WTC11 (cell line): Measurements from ENCODE around the gene SPDYA. TPM values are rescaled to one million over a fixed set of nuclear protein-coding genes. Genes with fewer than 3 reads are reported as not detected.

Source experiments
- ATAC-seq: fragments of 200-7000 bp; cut with Tn5 transposase; 2 replicates; pipeline ENCODE4 v1.10.0; 2021; ENCODE audit warnings: mild to moderate bottlenecking, moderate library complexity
- CTCF ChIA-PET: fragments of 300-600 bp; sonication (Branson Sonifier 250); formaldehyde crosslinking; loops from one replicate; lab custom pipeline; 2021; ENCODE audit warnings: antibody characterized with exemption; lab: Charles Lee
- POLR2A ChIA-PET: fragments of 350-600 bp; sonication (Branson Sonifier 250); formaldehyde crosslinking; loops from one replicate; lab custom pipeline; 2021; ENCODE audit warnings: antibody characterized with exemption; lab: Charles Lee
- DNase-seq: peaks from one replicate; pipeline ENCODE4 v3.0.0; 2021; ENCODE audit warnings: low spot score
- H3K27ac Mint-ChIP-seq: 2 replicates; pipeline ENCODE4 v1.8.0; 2021; ENCODE audit warnings: mixed read lengths
- H3K27me3 Mint-ChIP-seq: 2 replicates; pipeline ENCODE4 v1.8.0; 2021; ENCODE audit warnings: low read depth, mild to moderate bottlenecking, moderate library complexity, mixed read lengths
- H3K36me3 Mint-ChIP-seq: 2 replicates; pipeline ENCODE4 v1.8.0; 2021; ENCODE audit warnings: mixed read lengths
- H3K4me1 Mint-ChIP-seq: 2 replicates; pipeline ENCODE4 v1.8.0; 2022; ENCODE audit warnings: mixed read lengths
- H3K4me3 Mint-ChIP-seq: 2 replicates; pipeline ENCODE4 v1.8.0; 2021; ENCODE audit warnings: mild to moderate bottlenecking, moderate library complexity, mixed read lengths
- H3K9me3 Mint-ChIP-seq: 2 replicates; pipeline ENCODE4 v1.8.0; 2021; ENCODE audit warnings: mixed read lengths
- ATF6 ChIP-seq: sonication (generic); formaldehyde crosslinking; IDR thresholded peaks from 2 replicates; pipeline ENCODE4 v1.8.1; 2023; ENCODE audit warnings: mild to moderate bottlenecking, missing genetic modification reagents
- CREB1 ChIP-seq: sonication (generic); formaldehyde crosslinking; IDR thresholded peaks from 2 replicates; pipeline ENCODE4 v1.8.0; 2023; ENCODE audit warnings: mild to moderate bottlenecking, missing genetic modification reagents
- E2F4 ChIP-seq: sonication (generic); formaldehyde crosslinking; IDR thresholded peaks from 2 replicates; pipeline ENCODE4 v1.8.1; 2022; ENCODE audit warnings: low read depth, mild to moderate bottlenecking, moderate library complexity, missing genetic modification reagents, borderline replicate concordance
- NFATC4 ChIP-seq: fragments of 250-450 bp; sonication (Bioruptor Pico); IDR thresholded peaks from 2 replicates; pipeline ENCODE4 v1.9.0; 2021; ENCODE audit warnings: mild to moderate bottlenecking
- NFE2L1 ChIP-seq: sonication (generic); formaldehyde crosslinking; IDR thresholded peaks from 2 replicates; pipeline ENCODE4 v1.8.1; 2023; ENCODE audit warnings: missing genetic modification reagents
- PRRX2 ChIP-seq: fragments of 250-450 bp; sonication (Bioruptor Pico); IDR thresholded peaks from 2 replicates; pipeline ENCODE4 v1.8.0; 2021; ENCODE audit warnings: mild to moderate bottlenecking
- SMAD4 ChIP-seq: sonication (generic); formaldehyde crosslinking; IDR thresholded peaks from 2 replicates; pipeline ENCODE4 v1.8.0; 2022; ENCODE audit warnings: mild to moderate bottlenecking, missing genetic modification reagents
- ZBTB21 ChIP-seq: sonication (generic); formaldehyde crosslinking; IDR thresholded peaks from 2 replicates; pipeline ENCODE4 v1.8.1; 2023; ENCODE audit warnings: mild to moderate bottlenecking, missing genetic modification reagents, borderline replicate concordance
- ZNF138 ChIP-seq: sonication (generic); formaldehyde crosslinking; conservative IDR thresholded peaks from 2 replicates; pipeline ENCODE4 v1.8.1; 2022; ENCODE audit warnings: mild to moderate bottlenecking, moderate library complexity, missing genetic modification reagents
- ZNF232 ChIP-seq: sonication (generic); formaldehyde crosslinking; IDR thresholded peaks from 2 replicates; pipeline ENCODE4 v1.8.0; 2022; ENCODE audit warnings: mild to moderate bottlenecking, missing genetic modification reagents
- ZNF416 ChIP-seq: fragments of 250-450 bp; sonication (Bioruptor Pico); IDR thresholded peaks from 2 replicates; pipeline ENCODE4 v1.9.0; 2021; ENCODE audit warnings: mild to moderate bottlenecking, inconsistent platforms
- ZSCAN18 ChIP-seq: fragments of 250-450 bp; sonication (Bioruptor Pico); IDR thresholded peaks from 2 replicates; pipeline ENCODE4 v2.1.2; 2022; ENCODE audit warnings: mild to moderate bottlenecking, moderate library complexity
- total RNA-seq: library from RNA; stranded (reverse); gene quantifications from 3 replicates; pipeline ENCODE4 v1.2.3, GENCODE V29; 2021
- TF ChIP-seq, protein P1 (sequence below): fragments of 250-450 bp; sonication (Bioruptor Pico); IDR thresholded peaks from 2 replicates; pipeline ENCODE4 v1.9.0; 2021; ENCODE audit warnings: mild to moderate bottlenecking, borderline replicate concordance

Gene SPDYA
- total RNA-seq, 1 experiment from 2014 or later = 0.61 TPM

DNA sequence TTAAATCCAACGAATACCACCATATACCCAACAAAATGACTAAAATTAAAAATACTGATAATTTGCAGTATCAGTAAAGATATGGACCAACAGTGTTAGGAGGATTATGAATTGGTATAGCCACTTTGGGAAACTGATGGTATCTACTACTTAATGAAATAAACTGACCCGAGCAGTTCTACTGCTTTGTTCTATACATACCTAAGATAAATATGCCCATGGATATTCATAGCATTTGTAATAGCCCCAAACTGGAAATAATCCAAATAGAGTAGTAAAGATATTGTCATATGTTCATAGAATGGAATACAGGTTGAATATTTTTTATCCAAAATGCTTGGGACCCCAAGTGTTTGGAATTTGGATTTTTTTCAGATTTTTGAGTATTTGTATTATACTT is 38.3 kb upstream of the SPDYA start:
- no peak overlapping the region for H3K4me3 Mint-ChIP-seq
- CTCF ChIA-PET = no interaction called here
- peaks cover 14% of the 10 kb centered on the region for H3K4me1 Mint-ChIP-seq
- H3K9me3 Mint-ChIP-seq = no peaks in the 10 kb centered on the region
- TF ChIP-seq NFATC4 = no peak
- TF ChIP-seq ZBTB21 (CRISPR knock-in tag) = no peak
- TF ChIP-seq PRRX2 (CRISPR knock-in tag) = no peak
- TF ChIP-seq ATF6 (CRISPR knock-in tag) = no peak
- no peak for TF ChIP-seq ZNF232 (CRISPR knock-in tag)
- TF ChIP-seq SMAD4 = no peak
- no peak for TF ChIP-seq CREB1 (CRISPR knock-in tag)
- no peak for TF ChIP-seq ZNF138
- TF ChIP-seq E2F4 (CRISPR knock-in tag) = no peak
- ATAC-seq = no peak
- H3K27me3 Mint-ChIP-seq = no peaks in the 10 kb centered on the region
- H3K27ac Mint-ChIP-seq = no peak overlapping the region
- POLR2A ChIA-PET = no interaction called here
- peaks cover 8% of the 10 kb centered on the region for H3K36me3 Mint-ChIP-seq
- DNase-seq = no peak

GRCh38 chr2:28776471-28776870 is 34.2 kb upstream of the SPDYA start:
- no peak for ATAC-seq
- Mint-ChIP-seq H3K4me1 (no peaks in the 10 kb centered on the region), H3K4me3 (no peak overlapping the region), H3K27me3 (no peaks in the 10 kb centered on the region), H3K36me3 (peaks cover 36% of the 10 kb centered on the region), H3K9me3 (no peaks in the 10 kb centered on the region), H3K27ac (no peak overlapping the region)
- DNase-seq = no peak
- TF ChIP-seq NFE2L1 = no peak
- TF ChIP-seq, protein P1, sequence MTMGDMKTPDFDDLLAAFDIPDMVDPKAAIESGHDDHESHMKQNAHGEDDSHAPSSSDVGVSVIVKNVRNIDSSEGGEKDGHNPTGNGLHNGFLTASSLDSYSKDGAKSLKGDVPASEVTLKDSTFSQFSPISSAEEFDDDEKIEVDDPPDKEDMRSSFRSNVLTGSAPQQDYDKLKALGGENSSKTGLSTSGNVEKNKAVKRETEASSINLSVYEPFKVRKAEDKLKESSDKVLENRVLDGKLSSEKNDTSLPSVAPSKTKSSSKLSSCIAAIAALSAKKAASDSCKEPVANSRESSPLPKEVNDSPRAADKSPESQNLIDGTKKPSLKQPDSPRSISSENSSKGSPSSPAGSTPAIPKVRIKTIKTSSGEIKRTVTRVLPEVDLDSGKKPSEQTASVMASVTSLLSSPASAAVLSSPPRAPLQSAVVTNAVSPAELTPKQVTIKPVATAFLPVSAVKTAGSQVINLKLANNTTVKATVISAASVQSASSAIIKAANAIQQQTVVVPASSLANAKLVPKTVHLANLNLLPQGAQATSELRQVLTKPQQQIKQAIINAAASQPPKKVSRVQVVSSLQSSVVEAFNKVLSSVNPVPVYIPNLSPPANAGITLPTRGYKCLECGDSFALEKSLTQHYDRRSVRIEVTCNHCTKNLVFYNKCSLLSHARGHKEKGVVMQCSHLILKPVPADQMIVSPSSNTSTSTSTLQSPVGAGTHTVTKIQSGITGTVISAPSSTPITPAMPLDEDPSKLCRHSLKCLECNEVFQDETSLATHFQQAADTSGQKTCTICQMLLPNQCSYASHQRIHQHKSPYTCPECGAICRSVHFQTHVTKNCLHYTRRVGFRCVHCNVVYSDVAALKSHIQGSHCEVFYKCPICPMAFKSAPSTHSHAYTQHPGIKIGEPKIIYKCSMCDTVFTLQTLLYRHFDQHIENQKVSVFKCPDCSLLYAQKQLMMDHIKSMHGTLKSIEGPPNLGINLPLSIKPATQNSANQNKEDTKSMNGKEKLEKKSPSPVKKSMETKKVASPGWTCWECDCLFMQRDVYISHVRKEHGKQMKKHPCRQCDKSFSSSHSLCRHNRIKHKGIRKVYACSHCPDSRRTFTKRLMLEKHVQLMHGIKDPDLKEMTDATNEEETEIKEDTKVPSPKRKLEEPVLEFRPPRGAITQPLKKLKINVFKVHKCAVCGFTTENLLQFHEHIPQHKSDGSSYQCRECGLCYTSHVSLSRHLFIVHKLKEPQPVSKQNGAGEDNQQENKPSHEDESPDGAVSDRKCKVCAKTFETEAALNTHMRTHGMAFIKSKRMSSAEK (CRISPR knock-in tag) = no peak
- ChIA-PET POLR2A (no interaction called here), CTCF (interaction anchor here (2.2 to 2.7 kb wide), 2 partner anchors 182 to 210 kb away, joined by 5 to 8 read pairs; no protein-coding TSS in a partner anchor)

DNA sequence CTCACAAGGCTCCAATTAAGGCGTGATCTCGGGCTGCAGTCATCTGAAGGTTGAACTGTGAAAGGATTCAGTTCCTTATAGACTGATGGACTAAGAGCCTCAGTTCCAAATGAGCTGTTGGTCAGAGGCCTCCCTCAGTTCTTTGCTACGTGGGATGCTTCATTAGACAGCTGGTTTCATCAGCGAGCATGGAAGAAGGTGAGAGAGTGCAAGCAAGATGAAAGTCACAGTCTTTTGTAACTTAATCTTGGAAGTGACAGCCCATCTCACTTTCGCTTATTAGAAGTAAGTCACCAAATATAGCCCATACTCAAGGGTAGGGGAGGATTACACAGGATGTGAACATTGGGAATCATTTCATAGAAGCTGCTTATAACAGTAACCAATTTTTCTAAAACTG is 32.2 kb upstream of the SPDYA start:
- Mint-ChIP-seq H3K27ac (no peak overlapping the region), H3K36me3 (peaks cover 49% of the 10 kb centered on the region)
- TF ChIP-seq ZNF416 (CRISPR knock-in tag) = no peak
- no peak for TF ChIP-seq ZSCAN18 (CRISPR knock-in tag)
- TF ChIP-seq, all 79 proteins: peak for 0
- POLR2A ChIA-PET = no interaction called here
- Mint-ChIP-seq H3K4me3 (no peak overlapping the region), H3K4me1 (no peaks in the 10 kb centered on the region), H3K9me3 (no peaks in the 10 kb centered on the region), H3K27me3 (no peaks in the 10 kb centered on the region)
- DNase-seq (no peak), ATAC-seq (no peak)
- CTCF ChIA-PET = no interaction called here
